Neural cell (in vitro differentiated cells): ENCODE data around the gene SCLY. TPM values are rescaled to one million over a fixed set of nuclear protein-coding genes. Genes with fewer than 3 reads are reported as not detected.

Experiments used
- H2AFZ ChIP-seq: fragments of 200-600, 300-800 bp; sonication (generic), shearing (Covaris generic); 2 replicates; pipeline ENCODE4 v1.6.0; 2014; ENCODE audit warnings: low read depth, mild to moderate bottlenecking, antibody characterized with exemption, low read length, moderate library complexity
- H3F3A ChIP-seq: fragments of 200-600 bp; shearing (Covaris generic); 2 replicates; pipeline ENCODE4 v1.6.1; 2016; ENCODE audit warnings: mild to moderate bottlenecking, moderate library complexity, mixed read lengths, antibody characterized with exemption, low read length; ENCODE audit not compliant: insufficient read depth, poor library complexity, severe bottlenecking
- H3K27ac ChIP-seq: fragments of 200-600, 300-800 bp; sonication (generic), shearing (Covaris generic); 2 replicates; pipeline ENCODE4 v1.5.1; 2014; ENCODE audit warnings: mild to moderate bottlenecking, low read length, moderate library complexity
- H3K27me3 ChIP-seq: fragments of 300-800, 200-600 bp; sonication (generic), shearing (Covaris generic); 2 replicates; pipeline ENCODE4 v1.6.0; 2014; ENCODE audit warnings: mild to moderate bottlenecking, low read depth, low read length, moderate library complexity; ENCODE audit not compliant: insufficient read depth
- H3K36me3 ChIP-seq: fragments of 300-800, 200-600 bp; sonication (generic), shearing (Covaris generic); 2 replicates; pipeline ENCODE4 v1.5.1; 2014; ENCODE audit warnings: mild to moderate bottlenecking, antibody characterized with exemption, low read length, moderate library complexity; ENCODE audit not compliant: insufficient read depth
- H3K4me2 ChIP-seq: fragments of 300-800, 200-600 bp; sonication (generic), shearing (Covaris generic); 2 replicates; pipeline ENCODE4 v1.6.0; 2014; ENCODE audit warnings: mild to moderate bottlenecking, low read length
- H3K4me3 ChIP-seq: fragments of 300-800, 200-600 bp; sonication (generic), shearing (Covaris generic); 2 replicates; pipeline ENCODE4 v1.5.1; 2014; ENCODE audit warnings: mild to moderate bottlenecking, low read length, moderate library complexity
- H3K79me2 ChIP-seq: fragments of 200-600 bp; shearing (Covaris generic); replicated peaks from 2 replicates; pipeline ENCODE4 v1.6.0; 2014; ENCODE audit warnings: mild to moderate bottlenecking, low read length, moderate library complexity; ENCODE audit not compliant: insufficient read depth
- H3K9ac ChIP-seq: fragments of 300-800, 200-600 bp; sonication (generic), shearing (Covaris generic); 2 replicates; pipeline ENCODE4 v1.6.1; 2016; ENCODE audit warnings: mild to moderate bottlenecking, low read length, mixed read lengths
- H3K9me2 ChIP-seq: fragments of 200-600 bp; shearing (Covaris generic); 2 replicates; pipeline ENCODE4 v1.6.1; 2016; ENCODE audit warnings: mild to moderate bottlenecking, low read length, mixed read lengths; ENCODE audit not compliant: insufficient read depth
- H3K9me3 ChIP-seq: fragments of 200-600, 300-800 bp; sonication (generic), shearing (Covaris generic); 2 replicates; pipeline ENCODE4 v1.6.1; 2016; ENCODE audit warnings: mild to moderate bottlenecking, mixed run types, low read length, moderate library complexity, mixed read lengths
- H4K20me1 ChIP-seq: fragments of 200-600 bp; shearing (Covaris generic); 2 replicates; pipeline ENCODE4 v1.6.1; 2016; ENCODE audit warnings: mild to moderate bottlenecking, mixed run types; ENCODE audit not compliant: insufficient read depth
- EP300 ChIP-seq: fragments of 450-650 bp; conservative IDR thresholded peaks from 2 replicates; pipeline ENCODE4 v1.6.1; 2014; ENCODE audit warnings: antibody characterized with exemption, mild to moderate bottlenecking, moderate library complexity; ENCODE audit not compliant: poor library complexity, severe bottlenecking
- EZH2 ChIP-seq: fragments of 200-600, 300-800 bp; shearing (Covaris generic), sonication (generic); IDR thresholded peaks from 2 replicates; pipeline ENCODE4 v1.6.1; 2014; ENCODE audit warnings: antibody characterized with exemption, low read length, borderline replicate concordance, mild to moderate bottlenecking; ENCODE audit not compliant: insufficient read depth, poor library complexity, severe bottlenecking
- MXI1 ChIP-seq: fragments of 450-650 bp; conservative IDR thresholded peaks from 2 replicates; pipeline ENCODE4 v1.6.1; 2014; ENCODE audit warnings: antibody characterized with exemption, mild to moderate bottlenecking; ENCODE audit not compliant: poor library complexity, severe bottlenecking
- POLR2AphosphoS5 ChIP-seq: IDR thresholded peaks from 2 replicates; pipeline ENCODE4 v1.6.1; 2012
- RAD21 ChIP-seq: fragments of 450-650 bp; conservative IDR thresholded peaks from 2 replicates; pipeline ENCODE4 v1.6.1; 2014; ENCODE audit warnings: antibody characterized with exemption, mild to moderate bottlenecking, moderate library complexity
- REST ChIP-seq: IDR thresholded peaks from 2 replicates; pipeline ENCODE4 v1.6.1; 2012; ENCODE audit warnings: borderline replicate concordance
- SMC3 ChIP-seq: fragments of 450-650 bp; conservative IDR thresholded peaks from 2 replicates; pipeline ENCODE4 v1.6.1; 2014; ENCODE audit warnings: antibody characterized with exemption, mild to moderate bottlenecking, moderate library complexity; ENCODE audit not compliant: poor library complexity
- TAF1 ChIP-seq: IDR thresholded peaks from 2 replicates; pipeline ENCODE4 v1.6.1; 2012; ENCODE audit warnings: low read depth
- polyA plus RNA-seq: library from polyadenylated mRNA; depleted of rRNA; stranded (reverse); fragments of >200 nt; gene quantifications from 2 replicates; pipeline ENCODE4 v1.2.3, GENCODE V29; 2014
- TF ChIP-seq, protein P1 (sequence below): fragments of 450-650 bp; IDR thresholded peaks from 2 replicates; pipeline ENCODE4 v1.5.1; 2014; ENCODE audit warnings: antibody characterized with exemption, mild to moderate bottlenecking, moderate library complexity; ENCODE audit not compliant: poor library complexity, severe bottlenecking

SCLY gene
- polyA plus RNA-seq, 1 donor from 2014 or later = 15.9 TPM

DNA sequence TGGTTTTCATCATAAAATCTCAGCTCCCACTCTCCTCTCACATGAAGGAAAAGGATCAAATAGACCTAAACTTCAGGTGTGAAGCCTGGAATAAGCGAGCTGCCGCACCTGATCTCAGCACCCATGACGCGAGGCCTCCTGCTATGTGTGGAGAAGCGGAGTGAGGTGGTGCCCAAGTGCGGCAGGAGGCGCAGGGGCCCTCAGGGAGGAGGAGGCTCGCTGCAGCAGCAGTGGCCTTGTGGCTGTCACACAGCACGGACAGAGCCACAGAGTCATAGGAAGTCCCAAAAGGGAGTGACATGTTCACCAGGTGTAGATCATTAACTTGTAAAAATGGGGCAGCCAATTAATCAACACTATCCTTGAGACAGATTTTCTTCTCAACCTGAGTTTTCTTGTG lies 9.1 kb downstream of the SCLY start:
- H3K4me2 ChIP-seq = no peak overlapping the region
- H3K27ac ChIP-seq = no peak overlapping the region
- TF ChIP-seq MXI1 (no peak), SMC3 (no peak), RAD21 (no peak), REST (no peak), EP300 (no peak), EZH2 (no peak), TAF1 (no peak), POLR2AphosphoS5 (no peak)
- TF ChIP-seq, protein P1, sequence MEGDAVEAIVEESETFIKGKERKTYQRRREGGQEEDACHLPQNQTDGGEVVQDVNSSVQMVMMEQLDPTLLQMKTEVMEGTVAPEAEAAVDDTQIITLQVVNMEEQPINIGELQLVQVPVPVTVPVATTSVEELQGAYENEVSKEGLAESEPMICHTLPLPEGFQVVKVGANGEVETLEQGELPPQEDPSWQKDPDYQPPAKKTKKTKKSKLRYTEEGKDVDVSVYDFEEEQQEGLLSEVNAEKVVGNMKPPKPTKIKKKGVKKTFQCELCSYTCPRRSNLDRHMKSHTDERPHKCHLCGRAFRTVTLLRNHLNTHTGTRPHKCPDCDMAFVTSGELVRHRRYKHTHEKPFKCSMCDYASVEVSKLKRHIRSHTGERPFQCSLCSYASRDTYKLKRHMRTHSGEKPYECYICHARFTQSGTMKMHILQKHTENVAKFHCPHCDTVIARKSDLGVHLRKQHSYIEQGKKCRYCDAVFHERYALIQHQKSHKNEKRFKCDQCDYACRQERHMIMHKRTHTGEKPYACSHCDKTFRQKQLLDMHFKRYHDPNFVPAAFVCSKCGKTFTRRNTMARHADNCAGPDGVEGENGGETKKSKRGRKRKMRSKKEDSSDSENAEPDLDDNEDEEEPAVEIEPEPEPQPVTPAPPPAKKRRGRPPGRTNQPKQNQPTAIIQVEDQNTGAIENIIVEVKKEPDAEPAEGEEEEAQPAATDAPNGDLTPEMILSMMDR = no peak
- H3K9me2 ChIP-seq = no peaks in the 10 kb centered on the region
- no peak overlapping the region for H3K4me3 ChIP-seq
- no peaks in the 10 kb centered on the region for H3F3A ChIP-seq
- no peak overlapping the region for H3K9ac ChIP-seq
- no peaks in the 10 kb centered on the region for H3K79me2 ChIP-seq
- no peaks in the 10 kb centered on the region for H4K20me1 ChIP-seq
- H3K27me3 ChIP-seq = no peaks in the 10 kb centered on the region
- H3K9me3 ChIP-seq = no peaks in the 10 kb centered on the region
- no peaks in the 10 kb centered on the region for H3K36me3 ChIP-seq
- no peak overlapping the region for H2AFZ ChIP-seq

DNA sequence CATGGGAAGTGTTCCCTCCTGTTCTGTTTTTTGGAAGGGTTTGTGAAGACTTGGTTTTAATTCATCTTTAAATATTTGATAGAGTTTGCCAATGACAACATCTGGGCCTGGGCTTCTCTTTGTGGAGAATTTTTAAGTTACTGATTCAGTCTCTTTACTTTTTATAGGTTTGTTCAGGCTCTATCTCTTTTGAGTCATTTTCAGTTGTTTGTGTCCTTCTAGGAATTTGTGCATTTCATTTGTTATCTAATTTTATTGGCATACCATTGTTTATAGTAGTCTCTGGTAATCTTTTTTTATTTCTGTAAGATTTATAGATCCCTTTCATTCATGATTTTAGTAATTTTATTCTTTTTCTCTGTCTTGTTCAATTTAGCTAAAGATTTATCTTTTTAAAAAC lies 14.6 kb downstream of the SCLY start:
- H3K79me2 ChIP-seq = peaks cover 2% of the 10 kb centered on the region

More for the DNA sequence above, 14.6 kb downstream of the SCLY start:
- H4K20me1 ChIP-seq = no peaks in the 10 kb centered on the region
- H3K4me3 ChIP-seq = no peak overlapping the region
- TF ChIP-seq MXI1 = no peak
- TF ChIP-seq EP300 = no peak
- TF ChIP-seq REST = no peak
- TF ChIP-seq EZH2 = no peak
- no peak for TF ChIP-seq RAD21
- H3K9me2 ChIP-seq = no peaks in the 10 kb centered on the region
- no peak overlapping the region for H2AFZ ChIP-seq
- H3K27ac ChIP-seq = no peak overlapping the region
- H3K27me3 ChIP-seq = no peaks in the 10 kb centered on the region
- no peak overlapping the region for H3K4me2 ChIP-seq
- H3K9ac ChIP-seq = no peak overlapping the region
- H3K9me3 ChIP-seq = no peaks in the 10 kb centered on the region
- no peaks in the 10 kb centered on the region for H3F3A ChIP-seq
- no peaks in the 10 kb centered on the region for H3K36me3 ChIP-seq
